GM10248 (cell line): ENCODE data around the gene KCNJ9.

Experiments used
- CTCF ChIA-PET: fragments of 300-600 bp; sonication (Branson Sonifier 250); formaldehyde crosslinking; extraction: SDS; loops from one replicate; lab custom pipeline; 2021; ENCODE audit warnings: antibody characterized with exemption; lab: Yijun Ruan, JAX
- POLR2A ChIA-PET: fragments of 350-650 bp; sonication (Branson Sonifier 250); formaldehyde crosslinking; extraction: SDS; loops from one replicate; lab custom pipeline; 2020; ENCODE audit warnings: antibody characterized with exemption; lab: Yijun Ruan, JAX
- DNase-seq: peaks from one replicate; pipeline ENCODE4 v3.0.0; 2012; ENCODE audit errors: extremely low spot score
- CTCF ChIP-seq: IDR thresholded peaks from 2 replicates; pipeline ENCODE4 v1.5.1; 2012; ENCODE audit warnings: mild to moderate bottlenecking, low read depth; ENCODE audit errors: extremely low read depth, missing control alignments, control extremely low read depth

KCNJ9 gene

GRCh38 chr1:160127381-160127780 is 46.0 kb downstream of the KCNJ9 start:
- CTCF ChIA-PET, result interaction anchor here (0.9 to 2.0 kb wide), 5 partner anchors 26 to 250 kb away, joined by 3 to 5 read pairs (median 4); no protein-coding TSS in a partner anchor
- no peak for TF ChIP-seq CTCF
- DNase-seq, result no peak
- POLR2A ChIA-PET, result no interaction called here

GRCh38 chr1:160127865-160128523 is 46.7 kb downstream of the KCNJ9 start:
- CTCF ChIA-PET, result interaction anchor here (0.9 to 2.0 kb wide), 6 partner anchors 11 to 250 kb away, joined by 3 to 5 read pairs (median 4); no protein-coding TSS in a partner anchor
- POLR2A ChIA-PET, result no interaction called here
- TF ChIP-seq CTCF, result no peak
- DNase-seq, result no peak

GRCh38 chr1:160128636-160129035 is 47.3 kb downstream of the KCNJ9 start:
- ChIA-PET POLR2A (no interaction called here), CTCF (interaction anchor here (1.0 kb wide), 1 partner anchor 10 kb away, joined by 3 read pairs; no protein-coding TSS in a partner anchor)
- TF ChIP-seq CTCF, result no peak
- DNase-seq, result no peak

GRCh38 chr1:160129046-160129445 is 47.7 kb downstream of the KCNJ9 start:
- TF ChIP-seq CTCF, result no peak
- CTCF ChIA-PET, result interaction anchor here (2.0 kb wide), 1 partner anchor 64 kb away, joined by 5 read pairs; no protein-coding TSS in a partner anchor
- no peak for DNase-seq
- POLR2A ChIA-PET, result no interaction called here

- DNase-seq, result no peak
- ChIA-PET POLR2A (no interaction called here), CTCF (interaction anchor here (1.2 to 2.0 kb wide), 2 partner anchors 15 to 64 kb away, joined by 3 to 5 read pairs; no protein-coding TSS in a partner anchor)
- TF ChIP-seq CTCF, result no peak
These were observed 48.2 kb downstream of the KCNJ9 start for GRCh38 chr1:160129558-160129957.

GRCh38 chr1:160129966-160130365 is 48.6 kb downstream of the KCNJ9 start:
- TF ChIP-seq CTCF, result no peak
- ChIA-PET CTCF (interaction anchor here (1.2 to 2.0 kb wide), 2 partner anchors 14 to 63 kb away, joined by 3 to 5 read pairs; no protein-coding TSS in a partner anchor), POLR2A (no interaction called here)
- no peak for DNase-seq
